Transverse colon (tissue), 4 donors: Measurements from ENCODE around the gene GC.

Experiments
- CTCF ChIP-seq, 5 experiments: fragments of 200-600 bp in 3 of 5; fragments of 450-650 bp in 2 of 5; sonication (generic) in 3 of 5; IDR thresholded peaks; 1 replicate in 2 of 5; 2 replicates in 3 of 5; pipeline ENCODE4 v1.5.1; 2016 to 2017; ENCODE audit warnings: antibody characterized with exemption in 5 of 5, inconsistent platforms in 3 of 5, mild to moderate bottlenecking in 2 of 5, moderate library complexity in 1 of 5
- POLR2A ChIP-seq: fragments of 450-650 bp; IDR thresholded peaks from one replicate; pipeline ENCODE4 v1.6.1; 2016; ENCODE audit warnings: antibody characterized with exemption, mild to moderate bottlenecking, moderate library complexity
- POLR2AphosphoS5 ChIP-seq, 3 donors: sonication (generic); formaldehyde crosslinking; IDR thresholded peaks; one replicate each; pipeline ENCODE4 v1.6.1; 2016; ENCODE audit warnings: antibody characterized with exemption in 3 of 3

GRCh38 chr4:71784569-71785197 lies 804 bp upstream of the GC start:
- no peak for TF ChIP-seq POLR2A
- no peak for TF ChIP-seq CTCF (IDR thresholded peaks at IDR 0.05)
- TF ChIP-seq POLR2AphosphoS5 (IDR thresholded peaks at IDR 0.05), result no peak
